ENCODE results near the gene MYL5.

Gene MYL5

GRCh38 chr4:675036-675882 is 917 bp downstream of the MYL5 start:
- DNase-seq: no peak

- DNase-seq: no peak
Observed at GRCh38 chr4:675980-676870, 1.9 kb downstream of the MYL5 start.

GRCh38 chr4:676871-677235 is 2.5 kb downstream of the MYL5 start:
- no peak for DNase-seq

GRCh38 chr4:677431-678293 is 3.3 kb downstream of the MYL5 start:
- no peak for DNase-seq

- DNase-seq: no peak
Observed at GRCh38 chr4:678331-679103, 4.2 kb downstream of the MYL5 start.

- no peak for DNase-seq
Observed at GRCh38 chr4:679104-679481, 4.8 kb downstream of the MYL5 start.

- DNase-seq: no peak
Observed at GRCh38 chr4:679629-680028, 5.3 kb downstream of the MYL5 start.

- no peak for DNase-seq
Observed at GRCh38 chr4:680091-680490, 5.7 kb downstream of the MYL5 start.

GRCh38 chr4:680551-680927 is 6.2 kb downstream of the MYL5 start:
- DNase-seq: no peak

GRCh38 chr4:680928-681645 is 6.7 kb downstream of the MYL5 start:
- peak; percentile 77 for DNase-seq

- no peak for DNase-seq
Observed at GRCh38 chr4:681736-682451, 7.6 kb downstream of the MYL5 start.

GRCh38 chr4:682490-683172 is 8.3 kb downstream of the MYL5 start:
- DNase-seq: no peak

GRCh38 chr4:683247-683897 is 9.0 kb downstream of the MYL5 start:
- DNase-seq: no peak

GRCh38 chr4:683982-684622 is 9.8 kb downstream of the MYL5 start:
- DNase-seq: peak; percentile 73

- no peak for DNase-seq
Observed at GRCh38 chr4:684623-685327, 10.4 kb downstream of the MYL5 start.

- DNase-seq: no peak
Observed at GRCh38 chr4:685679-686412, 11.5 kb downstream of the MYL5 start.

GRCh38 chr4:686413-687040 is 12.2 kb downstream of the MYL5 start:
- DNase-seq: no peak
